HG02571 (cell line): ENCODE data around the gene LYSMD2.

ENCODE experiments used
- ATAC-seq: cut with Tn5 transposase; IDR thresholded peaks from one replicate; pipeline ENCODE4 v1.9.1; 2021; ENCODE audit warnings: mild to moderate bottlenecking, moderate library complexity; ENCODE audit not compliant: unreplicated experiment

LYSMD2 gene

GRCh38 chr15:51752888-51753287 lies 15.4 kb upstream of the LYSMD2 start:
- no peak for ATAC-seq

- ATAC-seq, result peak; percentile 30
These were observed 14.5 kb upstream of the LYSMD2 start for GRCh38 chr15:51751697-51752683.

GRCh38 chr15:51750792-51751696 lies 13.6 kb upstream of the LYSMD2 start, which contains the start of gene TMOD2:
TMOD2 (plus strand) TSS chr15:51751597; CDS start chr15:51766442, 14,845 bp downstream.
- peak; percentile 68 for ATAC-seq

- ATAC-seq, result no peak
These were observed 12.7 kb upstream of the LYSMD2 start for GRCh38 chr15:51750186-51750585.

- no peak for ATAC-seq
These were observed 11.9 kb upstream of the LYSMD2 start for GRCh38 chr15:51749307-51749706.

GRCh38 chr15:51739061-51739712 lies 1.7 kb upstream of the LYSMD2 start:
- ATAC-seq, result no peak

- ATAC-seq, result no peak
These were observed 1.1 kb upstream of the LYSMD2 start for GRCh38 chr15:51738553-51738952.

GRCh38 chr15:51736751-51737521 lies 519 bp downstream of the LYSMD2 start:
- ATAC-seq, result peak; percentile 26

GRCh38 chr15:51736069-51736468 lies 1.4 kb downstream of the LYSMD2 start:
- peak; percentile 32 for ATAC-seq

- no peak for ATAC-seq
These were observed 2.0 kb downstream of the LYSMD2 start for GRCh38 chr15:51735228-51736010.

- ATAC-seq, result no peak
These were observed 4.8 kb downstream of the LYSMD2 start for GRCh38 chr15:51732646-51733045.

GRCh38 chr15:51731549-51732267 lies 5.7 kb downstream of the LYSMD2 start:
- ATAC-seq, result peak; percentile 50

- no peak for ATAC-seq
These were observed 10.1 kb downstream of the LYSMD2 start for GRCh38 chr15:51727141-51727897.

- no peak for ATAC-seq
These were observed 11.0 kb downstream of the LYSMD2 start for GRCh38 chr15:51726302-51727073.

- no peak for ATAC-seq
These were observed 12.8 kb downstream of the LYSMD2 start for GRCh38 chr15:51724673-51725072.

- no peak for ATAC-seq
These were observed 13.3 kb downstream of the LYSMD2 start for GRCh38 chr15:51724199-51724598.
